WTC11 (cell line): ENCODE measurements around the gene SART1.

Experiments used
- CBFB ChIP-seq: sonication (generic); formaldehyde crosslinking; IDR thresholded peaks from 2 replicates; pipeline ENCODE4 v1.8.1; 2022; ENCODE audit warnings: mild to moderate bottlenecking, low read depth, missing genetic modification reagents
- CREM ChIP-seq: sonication (generic); formaldehyde crosslinking; IDR thresholded peaks from 2 replicates; pipeline ENCODE4 v1.8.1; 2022; ENCODE audit warnings: mild to moderate bottlenecking, missing genetic modification reagents, moderate library complexity
- CTCF ChIP-seq: fragments of 200-600 bp; IDR thresholded peaks from 2 replicates; pipeline ENCODE4 v1.8.0; 2022; ENCODE audit warnings: antibody characterized with exemption
- ELF4 ChIP-seq: sonication (generic); formaldehyde crosslinking; IDR thresholded peaks from 2 replicates; pipeline ENCODE4 v1.8.1; 2022; ENCODE audit warnings: low read depth, mild to moderate bottlenecking, moderate library complexity, missing genetic modification reagents
- FOXJ3 ChIP-seq: sonication (generic); formaldehyde crosslinking; IDR thresholded peaks from 2 replicates; pipeline ENCODE4 v1.9.0; 2021; ENCODE audit warnings: missing genetic modification reagents, mild to moderate bottlenecking, borderline replicate concordance
- HMGXB4 ChIP-seq: sonication (generic); formaldehyde crosslinking; IDR thresholded peaks from 2 replicates; pipeline ENCODE4 v1.8.1; 2023; ENCODE audit warnings: mild to moderate bottlenecking, moderate library complexity, missing genetic modification reagents
- MAX ChIP-seq: sonication (generic); formaldehyde crosslinking; IDR thresholded peaks from 2 replicates; pipeline ENCODE4 v1.8.0; 2022; ENCODE audit warnings: mild to moderate bottlenecking, missing genetic modification reagents
- MYBL2 ChIP-seq: sonication (generic); formaldehyde crosslinking; IDR thresholded peaks from 2 replicates; pipeline ENCODE4 v1.8.1; 2023; ENCODE audit warnings: mild to moderate bottlenecking, moderate library complexity, missing genetic modification reagents
- NFYB ChIP-seq: sonication (generic); formaldehyde crosslinking; conservative IDR thresholded peaks from 2 replicates; pipeline ENCODE4 v1.8.0; 2022; ENCODE audit warnings: low read depth, missing genetic modification reagents
- NR3C1 ChIP-seq: sonication (generic); formaldehyde crosslinking; conservative IDR thresholded peaks from 2 replicates; pipeline ENCODE4 v1.8.1; 2023; ENCODE audit warnings: low read depth, mild to moderate bottlenecking, missing genetic modification reagents
- OVOL2 ChIP-seq: fragments of 250-450 bp; sonication (Bioruptor Pico); IDR thresholded peaks from 2 replicates; pipeline ENCODE4 v1.9.0; 2021; ENCODE audit warnings: mild to moderate bottlenecking, borderline replicate concordance
- PRRX2 ChIP-seq: fragments of 250-450 bp; sonication (Bioruptor Pico); IDR thresholded peaks from 2 replicates; pipeline ENCODE4 v1.8.0; 2021; ENCODE audit warnings: mild to moderate bottlenecking
- SMAD4 ChIP-seq: sonication (generic); formaldehyde crosslinking; IDR thresholded peaks from 2 replicates; pipeline ENCODE4 v1.8.0; 2022; ENCODE audit warnings: mild to moderate bottlenecking, missing genetic modification reagents
- SP1 ChIP-seq: sonication (generic); formaldehyde crosslinking; conservative IDR thresholded peaks from 2 replicates; pipeline ENCODE4 v1.8.1; 2022; ENCODE audit warnings: missing genetic modification reagents

GRCh38 chr11:65912845-65913244, 48.7 kb upstream of the SART1 start:
- TF ChIP-seq CBFB (no peak), CTCF (no peak), FOXJ3 (CRISPR knock-in tag) (no peak), SMAD4 (no peak), PRRX2 (CRISPR knock-in tag) (no peak), OVOL2 (CRISPR knock-in tag) (no peak), MYBL2 (CRISPR knock-in tag) (no peak), NR3C1 (CRISPR knock-in tag) (no peak), CREM (no peak), MAX (CRISPR knock-in tag) (no peak), SP1 (no peak), NFYB (CRISPR knock-in tag) (no peak), HMGXB4 (CRISPR knock-in tag) (no peak), ELF4 (CRISPR knock-in tag) (no peak)
